Retinal pigment epithelial cell (primary cell): ENCODE measurements around the gene NCEH1.

ENCODE experiments used
- DNase-seq: peaks from one replicate; pipeline ENCODE4 v3.0.0-alpha.2; 2010; ENCODE audit warnings: low read depth
- H3K4me3 ChIP-seq: 2 replicates; pipeline ENCODE4 v1.5.1; 2011; ENCODE audit warnings: mild to moderate bottlenecking, low read length, control low read depth, moderate library complexity
- CTCF ChIP-seq: conservative IDR thresholded peaks from 2 replicates; pipeline ENCODE4 v1.5.1; 2011; ENCODE audit warnings: low read depth, low read length, control low read depth, inconsistent platforms

Gene NCEH1

GRCh38 chr3:172688588-172688987, 22.3 kb downstream of the NCEH1 start:
- H3K4me3 ChIP-seq, result no peak overlapping the region
- no peak for TF ChIP-seq CTCF
- DNase-seq, result no peak

GRCh38 chr3:172687501-172687900, 23.4 kb downstream of the NCEH1 start:
- no peak for DNase-seq
- no peak for TF ChIP-seq CTCF

GRCh38 chr3:172685331-172686214, 25.3 kb downstream of the NCEH1 start:
- no peak overlapping the region for H3K4me3 ChIP-seq
- DNase-seq, result no peak
- no peak for TF ChIP-seq CTCF

More at GRCh38 chr3:172687501-172687900, 23.4 kb downstream of the NCEH1 start:
- no peak overlapping the region for H3K4me3 ChIP-seq

GRCh38 chr3:172680684-172681083, 30.2 kb downstream of the NCEH1 start:
- no peak for DNase-seq
- no peak for TF ChIP-seq CTCF

GRCh38 chr3:172679599-172679998, 31.3 kb downstream of the NCEH1 start:
- no peak overlapping the region for H3K4me3 ChIP-seq
- TF ChIP-seq CTCF, result no peak
- no peak for DNase-seq

More at GRCh38 chr3:172680684-172681083, 30.2 kb downstream of the NCEH1 start:
- H3K4me3 ChIP-seq, result no peak overlapping the region

GRCh38 chr3:172678068-172678467, 32.8 kb downstream of the NCEH1 start:
- TF ChIP-seq CTCF, result no peak
- DNase-seq, result no peak
- H3K4me3 ChIP-seq, result no peak overlapping the region

GRCh38 chr3:172676196-172676922, 34.5 kb downstream of the NCEH1 start:
- DNase-seq, result no peak
- TF ChIP-seq CTCF, result no peak
- no peak overlapping the region for H3K4me3 ChIP-seq
